HG02970 (cell line): ENCODE results near the gene OR2AP1.
A peak's percentile ranks its signal among the peaks of the same experiment; 100 is the strongest.
"Not testable (repeated sequence)": the region's sequence is repeated elsewhere in the genome, so short reads cannot be mapped to it uniquely, and the experiment has no call there.

Source experiments
- ATAC-seq: cut with Tn5 transposase; IDR thresholded peaks from one replicate; pipeline ENCODE4 v1.9.1; 2021; ENCODE audit warnings: mild to moderate bottlenecking, moderate library complexity, moderate number of reproducible peaks; ENCODE audit not compliant: unreplicated experiment, low FRiP score

OR2AP1 gene

DNA sequence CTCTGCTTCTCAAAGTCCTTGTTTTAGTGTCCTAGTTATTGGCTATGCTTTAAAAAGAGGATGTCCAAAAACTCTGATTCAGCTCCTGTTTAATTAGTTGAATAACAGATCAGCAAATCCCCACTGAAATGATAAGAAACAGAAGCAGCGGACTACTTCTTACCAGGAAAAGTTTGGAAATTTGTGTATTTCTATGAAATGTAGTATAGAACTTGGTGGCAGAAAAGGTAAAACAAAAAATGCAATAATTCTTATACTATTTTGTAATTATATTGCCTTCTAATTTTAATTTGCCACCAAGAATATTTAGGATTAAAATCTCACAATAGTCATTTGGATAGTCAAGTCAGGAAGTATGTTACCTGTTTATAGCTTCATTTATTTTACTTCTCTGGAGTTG is at the start of gene OR2AP1:
OR2AP1 (plus strand) TSS at position 301 of the 400 bp plus-strand sequence. CDS start 1,947 bp downstream, outside the sequence.
- ATAC-seq = no peak

DNA sequence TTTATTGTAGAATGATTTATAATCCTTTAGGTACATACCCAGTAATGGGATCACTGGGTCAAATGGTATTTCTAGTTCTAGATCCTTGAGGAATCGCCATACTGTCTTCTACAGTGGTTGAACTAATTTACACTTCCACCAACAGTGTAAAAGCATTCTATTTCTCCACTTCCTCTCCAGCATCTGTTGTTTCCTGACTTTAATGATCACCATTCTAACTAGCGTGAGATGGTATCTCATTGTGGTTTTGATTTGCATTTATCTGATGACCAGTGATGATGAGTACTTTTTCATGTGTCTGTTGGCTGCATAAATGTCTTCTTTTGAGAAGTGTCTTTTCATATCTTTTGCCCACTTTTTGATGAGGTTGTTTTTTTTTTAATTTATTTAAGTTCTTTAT is 24.0 kb upstream of the OR2AP1 start:
- not testable (repeated sequence) for ATAC-seq

DNA sequence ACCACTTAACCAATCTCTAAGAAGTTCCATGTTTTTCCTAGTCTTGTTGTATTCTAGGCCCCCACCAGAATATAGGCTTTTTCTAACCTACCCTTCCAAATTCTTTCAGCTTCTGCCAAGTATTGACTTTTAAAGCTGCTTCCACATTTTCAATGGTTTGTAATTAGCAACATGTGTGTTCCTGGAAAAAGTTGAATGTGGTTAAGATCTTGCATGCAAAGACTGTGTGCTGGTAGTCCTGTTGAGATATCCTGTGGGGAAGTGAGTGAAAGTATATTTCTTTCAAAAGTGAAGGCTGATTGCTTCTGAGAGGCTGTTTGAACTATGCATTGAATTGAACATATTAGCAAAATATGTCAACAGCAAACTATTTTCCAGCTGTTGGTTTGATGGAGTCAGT is 23.5 kb upstream of the OR2AP1 start:
- ATAC-seq = no peak

DNA sequence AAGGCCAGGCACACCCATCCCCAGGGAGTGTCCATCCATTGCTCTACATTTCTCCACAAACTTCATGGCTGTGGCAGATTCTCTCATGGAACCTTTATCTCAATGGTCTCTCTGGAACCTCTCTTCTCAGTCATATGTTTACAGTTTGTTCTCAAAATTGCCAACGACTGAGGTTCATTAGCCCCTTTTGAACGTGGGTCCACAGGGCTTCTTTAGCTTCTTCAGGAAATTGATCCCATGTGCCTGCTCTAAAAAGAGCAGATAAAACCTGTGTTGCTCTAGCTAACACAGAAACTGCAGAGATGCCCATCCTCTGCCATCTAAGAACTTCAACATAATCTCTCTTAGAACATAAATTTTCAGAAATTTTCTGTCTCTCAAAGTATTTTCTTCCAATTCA is 23.0 kb upstream of the OR2AP1 start, which contains the start of gene OR6C4:
OR6C4 (plus strand) TSS at position 301 of the 400 bp plus-strand sequence. CDS start 1,625 bp downstream, outside the sequence.
- no peak for ATAC-seq

DNA sequence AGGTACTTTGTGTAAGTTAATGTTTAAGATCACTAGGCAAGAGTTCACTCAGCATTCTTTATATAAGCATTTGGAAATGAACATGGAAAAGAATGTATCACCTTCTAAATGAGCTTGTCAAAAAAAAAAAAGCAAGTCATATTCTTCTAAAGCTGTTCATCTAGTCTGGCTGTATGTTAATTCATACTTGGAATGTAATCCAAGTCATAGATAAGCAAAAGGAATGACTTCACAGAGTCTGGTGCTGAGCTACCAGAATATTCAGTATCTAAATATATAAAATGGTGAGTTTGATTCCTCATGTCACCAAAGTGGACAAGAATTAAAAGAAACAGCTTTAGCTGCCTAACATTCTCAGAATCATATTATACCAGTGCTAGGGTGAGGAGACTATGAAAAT is 18.0 kb upstream of the OR2AP1 start:
- no peak for ATAC-seq

DNA sequence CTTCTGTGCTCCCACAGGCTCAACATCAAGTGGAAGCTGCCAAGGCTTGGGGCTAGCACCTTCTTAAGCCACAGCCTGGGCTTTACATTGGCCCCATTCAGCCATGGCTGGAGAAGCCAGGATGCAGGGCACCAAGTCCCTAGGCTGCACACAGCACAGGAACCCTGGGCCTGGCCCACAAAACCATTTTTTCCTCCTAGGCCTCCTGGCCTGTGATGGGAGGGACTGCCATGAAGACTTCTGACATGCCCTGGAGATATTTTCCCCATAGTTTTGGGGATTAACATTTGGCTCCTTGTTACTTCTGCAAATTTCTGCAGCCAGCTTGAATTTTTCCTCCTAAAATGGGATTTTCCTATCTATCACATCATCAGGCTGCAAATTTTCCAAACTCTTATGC is 2.2 kb upstream of the OR2AP1 start:
- not testable (repeated sequence) for ATAC-seq

DNA sequence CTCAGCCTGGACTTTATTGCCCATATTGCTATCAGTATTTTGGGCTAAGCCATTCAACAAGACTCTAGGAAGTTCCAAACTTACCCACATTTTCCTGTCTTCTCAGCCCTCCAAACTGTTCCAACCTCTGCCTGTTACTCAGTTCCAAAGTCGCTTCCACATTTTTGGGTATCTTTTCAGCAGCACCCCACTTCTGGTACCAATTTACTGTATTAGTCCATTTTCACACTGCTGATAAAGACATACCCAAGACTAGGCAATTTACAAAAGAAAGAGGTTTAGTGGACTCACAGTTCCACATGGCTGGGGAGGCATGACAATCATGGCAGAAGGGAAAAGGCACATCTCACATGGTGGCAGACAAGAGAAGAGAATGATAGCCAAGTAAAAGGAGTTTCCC is 1.6 kb upstream of the OR2AP1 start:
- ATAC-seq = not testable (repeated sequence)

GRCh38 chr12:55582066-55582465 is 9.8 kb downstream of the OR2AP1 start:
- ATAC-seq = no peak

GRCh38 chr12:55585817-55586216 is 13.5 kb downstream of the OR2AP1 start:
- no peak for ATAC-seq

GRCh38 chr12:55590152-55590551 is 17.9 kb downstream of the OR2AP1 start:
- not testable (repeated sequence) for ATAC-seq

- ATAC-seq = no peak
Observed at GRCh38 chr12:55607821-55608594, 35.7 kb downstream of the OR2AP1 start.

GRCh38 chr12:55610598-55610997 is 38.3 kb downstream of the OR2AP1 start:
- ATAC-seq = no peak

- no peak for ATAC-seq
Observed at GRCh38 chr12:55612646-55613045, 40.4 kb downstream of the OR2AP1 start.

GRCh38 chr12:55614764-55615163 is 42.5 kb downstream of the OR2AP1 start:
- ATAC-seq = no peak

DNA sequence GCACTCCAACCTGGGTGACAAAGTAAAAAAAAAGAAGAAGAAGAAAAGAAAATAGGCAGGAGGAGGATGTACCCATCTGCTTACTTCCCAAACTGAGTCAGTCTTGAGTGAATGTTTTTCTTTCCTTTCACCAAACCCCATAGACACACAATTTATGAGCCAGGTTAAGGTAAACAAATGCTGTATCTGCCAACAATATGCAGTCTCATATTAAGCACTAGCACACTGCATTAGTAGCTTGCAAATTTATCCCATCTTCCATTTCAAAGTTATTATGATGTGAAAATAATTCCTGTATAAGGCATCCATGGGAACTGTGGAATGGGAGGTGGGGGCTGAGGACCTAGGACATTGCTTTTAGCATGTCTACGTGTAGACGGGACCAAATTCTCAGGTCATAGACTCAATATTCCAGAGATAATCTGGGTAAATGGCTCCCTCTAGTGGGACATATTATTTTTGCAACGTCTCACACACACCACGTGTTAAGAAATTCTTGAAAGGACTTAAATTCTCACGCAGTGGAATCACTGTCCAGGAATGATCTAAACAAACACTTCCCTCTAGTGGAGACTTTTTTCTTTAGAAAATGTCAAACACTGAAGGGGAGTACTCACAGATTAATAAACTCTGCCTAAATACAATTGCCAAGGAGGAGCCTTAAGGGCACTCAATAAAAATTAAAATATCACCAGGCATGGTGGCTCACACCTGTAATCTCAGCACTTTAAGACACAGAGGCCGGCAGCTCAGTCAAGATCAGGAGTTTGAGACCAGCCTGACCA is 47.3 kb downstream of the OR2AP1 start:
- peak; percentile 65 for ATAC-seq

DNA sequence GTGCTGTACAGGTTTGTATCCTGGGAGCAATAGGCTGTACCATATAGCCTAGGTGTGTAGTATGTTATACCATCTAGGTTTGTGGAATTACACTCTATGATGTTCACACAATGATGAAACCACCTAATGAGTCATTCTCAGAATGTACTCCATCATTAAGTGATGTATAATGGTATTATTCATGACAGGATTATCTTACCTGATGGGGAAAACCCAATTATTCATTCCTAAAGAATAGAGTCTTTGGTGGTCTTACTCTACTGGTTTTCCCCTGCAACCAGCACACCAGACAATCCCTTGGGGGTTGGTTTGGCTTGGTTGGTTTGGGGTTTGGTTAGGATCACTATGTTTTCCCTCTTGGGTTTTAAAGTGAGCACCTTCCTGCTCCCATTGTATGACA is 51.8 kb downstream of the OR2AP1 start:
- peak; percentile 61 for ATAC-seq
